Esophagus muscularis mucosa (tissue), 4 donors: ENCODE measurements around the gene KCTD16. TPM values are rescaled to one million over a fixed set of nuclear protein-coding genes. Genes with fewer than 3 reads are reported as not detected.

ENCODE experiments used
- DNase-seq: peaks from one replicate; pipeline ENCODE4 v3.0.0-alpha.2; 2017; ENCODE audit errors: extremely low spot score
- H3K27ac ChIP-seq, 4 donors: fragments of 200-600 bp; sonication (generic); replicated peaks in 1 of 4; 1 replicate in 3 of 4; 2 replicates in 1 of 4; pipeline ENCODE4 v1.5.1; 2016 to 2019; ENCODE audit warnings: mild to moderate bottlenecking in 1 of 4
- H3K27me3 ChIP-seq, 4 donors: fragments of 200-600 bp; sonication (generic); one replicate each; pipeline versions ENCODE4 v1.5.1 to v1.6.0; 2016 to 2019
- H3K36me3 ChIP-seq, 4 donors: fragments of 200-600 bp; sonication (generic); one replicate each; pipeline ENCODE4 v1.5.1; 2016 to 2019
- H3K4me1 ChIP-seq, 4 donors: fragments of 200-600 bp; sonication (generic); one replicate each; pipeline ENCODE4 v1.5.1; 2016 to 2019
- H3K4me3 ChIP-seq, 4 donors: fragments of 200-600 bp; sonication (generic); 1 replicate in 2 of 4; 2 replicates in 2 of 4; pipeline ENCODE4 v1.5.1; 2016 to 2019; ENCODE audit warnings: mild to moderate bottlenecking in 4 of 4, moderate library complexity in 1 of 4
- H3K9me3 ChIP-seq, 4 donors: fragments of 200-600 bp; sonication (generic); 1 replicate in 3 of 4; 2 replicates in 1 of 4; pipeline ENCODE4 v1.5.1; 2016 to 2019
- CTCF ChIP-seq, 3 experiments: fragments of 200-600 bp in 2 of 3; fragments of 450-650 bp in 1 of 3; sonication (generic) in 2 of 3; IDR thresholded peaks; one replicate each; pipeline ENCODE4 v1.5.1; 2017 to 2019; ENCODE audit warnings: antibody characterized with exemption in 3 of 3, mild to moderate bottlenecking in 2 of 3, moderate library complexity in 1 of 3
- EP300 ChIP-seq: sonication (generic); formaldehyde crosslinking; IDR thresholded peaks from one replicate; pipeline ENCODE4 v1.6.1; 2017; ENCODE audit warnings: antibody characterized with exemption
- POLR2A ChIP-seq: fragments of 450-650 bp; IDR thresholded peaks from one replicate; pipeline ENCODE4 v1.6.1; 2017; ENCODE audit warnings: antibody characterized with exemption, moderate library complexity, mild to moderate bottlenecking, low read depth
- POLR2AphosphoS5 ChIP-seq, 2 donors: sonication (generic); formaldehyde crosslinking; IDR thresholded peaks; one replicate each; pipeline ENCODE4 v1.6.1; 2017; ENCODE audit warnings: antibody characterized with exemption in 2 of 2
- WGBS: methylation state at CpG from one replicate; pipeline ENCODE4 v1.1.5; 2018; 5-methylcytosine and 5-hydroxymethylcytosine counted together
- intact Hi-C: fragments of 100-400 bp; cut with DNase I; formaldehyde crosslinking; loops from one replicate; pipeline ENCODE4 v1.15.1; 2023
- total RNA-seq, 4 donors: library from RNA; depleted of rRNA; stranded (reverse); fragments of >200 nt; gene quantifications; one replicate each; pipeline versions ENCODE4 v1.1.0 to v1.2.1, GENCODE V29; 2016

The KCTD16 gene
- total RNA-seq, 4 donors from 2014 or later, result under 0.01 to 0.11 (median under 0.01) TPM; not detected in 1

GRCh38 chr5:144478565-144478964 is 307.9 kb downstream of the KCTD16 start:
- no peaks in the 10 kb centered on the region for H3K4me1 ChIP-seq
- no peaks in the 10 kb centered on the region for H3K36me3 ChIP-seq
- H3K27me3 ChIP-seq, result no peaks in the 10 kb centered on the region

GRCh38 chr5:144481861-144482260 is 311.2 kb downstream of the KCTD16 start:
- TF ChIP-seq EP300, result no peak
- TF ChIP-seq POLR2AphosphoS5 (IDR thresholded peaks at IDR 0.05), result no peak
- TF ChIP-seq POLR2A, result no peak
- TF ChIP-seq CTCF (IDR thresholded peaks at IDR 0.05), result no peak
- Histone ChIP-seq H3K4me1 (no peaks in the 10 kb centered on the region), H3K27ac (no peak overlapping the region), H3K4me3 (no peak overlapping the region), H3K27me3 (peaks cover 0 to 7% (median 0%) of the 10 kb centered on the region in 4 donors), H3K9me3 (no peaks in the 10 kb centered on the region), H3K36me3 (no peaks in the 10 kb centered on the region)
- DNase-seq, result no peak
- intact Hi-C loops, result no loop called here

More at GRCh38 chr5:144478565-144478964, 307.9 kb downstream of the KCTD16 start:
- no peak overlapping the region for H3K4me3 ChIP-seq
- TF ChIP-seq CTCF (IDR thresholded peaks at IDR 0.05), result no peak
- TF ChIP-seq EP300, result no peak
- no peak for TF ChIP-seq POLR2AphosphoS5 (IDR thresholded peaks at IDR 0.05)
- no peak for TF ChIP-seq POLR2A
- intact Hi-C loops, result no loop called here
- H3K27ac ChIP-seq, result no peak overlapping the region
- no peak for DNase-seq
- H3K9me3 ChIP-seq, result no peaks in the 10 kb centered on the region

- Histone ChIP-seq H3K27ac (no peak overlapping the region), H3K36me3 (no peaks in the 10 kb centered on the region), H3K27me3 (peaks cover 0 to 12% (median 0%) of the 10 kb centered on the region in 4 donors), H3K9me3 (no peaks in the 10 kb centered on the region), H3K4me3 (no peak overlapping the region), H3K4me1 (no peaks in the 10 kb centered on the region)
- 74% methylated on average over 9 of the region's 9 CpGs for WGBS
- intact Hi-C loops, result no loop called here
- DNase-seq, result no peak
- no peak for TF ChIP-seq POLR2AphosphoS5 (IDR thresholded peaks at IDR 0.05)
- TF ChIP-seq EP300, result no peak
- no peak for TF ChIP-seq POLR2A
- no peak for TF ChIP-seq CTCF (IDR thresholded peaks at IDR 0.05)
Observed at GRCh38 chr5:144484124-144484897, 313.6 kb downstream of the KCTD16 start.

GRCh38 chr5:144485540-144485939 is 314.9 kb downstream of the KCTD16 start:
- intact Hi-C loops, result no loop called here
- no peaks in the 10 kb centered on the region for H3K36me3 ChIP-seq
- H3K9me3 ChIP-seq, result peaks cover 0 to 9% (median 0%) of the 10 kb centered on the region in 4 donors
- H3K27me3 ChIP-seq, result peaks cover 0 to 12% (median 0%) of the 10 kb centered on the region in 4 donors
- no peak overlapping the region for H3K27ac ChIP-seq
- H3K4me1 ChIP-seq, result no peaks in the 10 kb centered on the region
- H3K4me3 ChIP-seq, result no peak overlapping the region
- TF ChIP-seq POLR2AphosphoS5 (IDR thresholded peaks at IDR 0.05), result no peak
- TF ChIP-seq POLR2A, result no peak
- no peak for TF ChIP-seq EP300
- no peak for TF ChIP-seq CTCF (IDR thresholded peaks at IDR 0.05)
- DNase-seq, result no peak
- WGBS, result 86% methylated on average over 2 of the region's 2 CpGs
